ENCODE measurements around the gene PILRB.

PILRB gene

DNA sequence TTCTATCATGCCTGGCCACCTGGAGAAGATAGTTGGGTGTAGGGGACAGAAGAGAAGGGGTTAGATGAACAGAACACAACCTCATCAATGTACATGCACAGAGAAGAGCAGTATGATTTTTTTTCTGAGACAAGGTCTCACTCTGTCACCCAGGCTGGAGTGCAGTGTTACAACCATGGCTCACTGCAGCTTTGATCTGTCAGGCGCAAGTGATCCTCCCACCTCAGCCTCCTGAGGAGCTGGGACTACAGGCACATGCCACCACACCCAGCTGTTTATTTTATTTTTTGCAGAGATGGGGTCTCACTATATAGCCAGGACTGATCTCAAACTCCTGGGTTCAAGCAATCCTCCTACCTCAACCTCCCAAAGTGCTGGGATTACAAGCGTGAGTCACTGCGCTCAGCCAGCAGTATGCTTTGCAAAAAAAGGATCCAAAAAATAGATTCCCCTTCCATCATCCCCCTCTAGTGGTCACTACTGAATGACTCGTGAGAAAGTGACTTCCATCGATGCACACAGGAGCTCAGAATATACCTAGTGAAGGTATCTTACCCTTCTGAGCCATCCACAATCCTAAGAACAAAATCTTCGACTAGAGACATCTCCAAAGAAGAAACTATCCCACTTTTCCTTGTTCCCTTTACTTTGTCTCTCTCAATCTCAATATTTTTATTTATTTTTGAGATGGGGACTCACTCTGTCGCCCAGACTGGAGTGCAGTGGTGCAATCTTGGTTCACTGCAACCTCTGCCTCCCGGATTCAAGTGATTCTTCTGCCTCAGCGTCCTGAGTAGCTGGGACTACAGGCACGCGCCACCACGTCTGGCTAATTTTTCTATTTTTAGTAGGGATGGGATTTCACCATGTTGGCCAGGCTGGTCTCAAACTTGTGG lies 49.6 kb downstream of the PILRB start:
- Histone ChIP-seq H3K27ac (ENCODE audit: low read depth, low read length, severe bottlenecking) (peak overlapping the region; percentile 23), H3K4me3 (ENCODE audit: extremely low read depth, insufficient read depth, low read length, poor library complexity, severe bottlenecking) (no peak overlapping the region), H3K9me3 (ENCODE audit: control insufficient read depth, low read length) (no peaks in the 10 kb centered on the region), H3K4me1 (ENCODE audit: control insufficient read depth, insufficient read depth, low read length, poor library complexity, severe bottlenecking) (peaks cover 9% of the 10 kb centered on the region), H3K36me3 (ENCODE audit: control insufficient read depth, insufficient read depth, low read length) (no peaks in the 10 kb centered on the region)
- WGBS, 2 experiments (ENCODE audit: insufficient coverage in 2 of 2): 50 to 51% methylated on average over 9 to 12 of the region's 12 CpGs

DNA sequence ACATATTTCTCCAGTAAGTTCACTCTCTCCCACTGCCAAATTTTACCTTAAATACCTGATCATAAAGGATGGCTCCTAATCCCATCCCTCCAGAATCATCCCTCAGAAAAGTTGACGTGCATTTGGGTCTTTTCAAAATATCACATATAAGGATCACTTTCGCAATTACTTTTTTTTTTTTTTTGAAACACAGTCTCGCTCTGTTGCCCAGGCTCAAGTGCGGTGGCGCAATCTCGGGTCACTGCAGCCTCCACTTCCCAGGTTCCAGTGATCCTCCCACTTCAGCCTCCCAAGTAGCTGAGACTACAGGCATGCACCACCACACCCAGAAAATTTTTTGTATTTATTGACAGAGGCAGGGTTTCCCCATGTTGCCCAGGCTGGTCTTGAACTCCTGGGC lies 53.2 kb downstream of the PILRB start:
- H3K27ac ChIP-seq (ENCODE audit: low read depth, low read length, severe bottlenecking): no peak overlapping the region
- no peaks in the 10 kb centered on the region for H3K36me3 ChIP-seq (ENCODE audit: control insufficient read depth, insufficient read depth, low read length)
- H3K4me1 ChIP-seq (ENCODE audit: control insufficient read depth, insufficient read depth, low read length, poor library complexity, severe bottlenecking): peaks cover 9% of the 10 kb centered on the region
- WGBS, 2 experiments (ENCODE audit: insufficient coverage in 2 of 2): 81 to 83% methylated on average over 2 to 6 of the region's 6 CpGs
- no peak overlapping the region for H3K4me3 ChIP-seq (ENCODE audit: extremely low read depth, insufficient read depth, low read length, poor library complexity, severe bottlenecking)
- no peaks in the 10 kb centered on the region for H3K9me3 ChIP-seq (ENCODE audit: control insufficient read depth, low read length)

GRCh38 chr7:100413346-100413745 lies 55.4 kb downstream of the PILRB start:
- no peaks in the 10 kb centered on the region for H3K9me3 ChIP-seq (ENCODE audit: control insufficient read depth, low read length)
- no peaks in the 10 kb centered on the region for H3K4me1 ChIP-seq (ENCODE audit: control insufficient read depth, insufficient read depth, low read length, poor library complexity, severe bottlenecking)
- H3K4me3 ChIP-seq (ENCODE audit: extremely low read depth, insufficient read depth, low read length, poor library complexity, severe bottlenecking): no peak overlapping the region
- H3K27ac ChIP-seq (ENCODE audit: low read depth, low read length, severe bottlenecking): no peak overlapping the region
- no peaks in the 10 kb centered on the region for H3K36me3 ChIP-seq (ENCODE audit: control insufficient read depth, insufficient read depth, low read length)

GRCh38 chr7:100413889-100414288 lies 56.0 kb downstream of the PILRB start:
- no peaks in the 10 kb centered on the region for H3K4me1 ChIP-seq (ENCODE audit: control insufficient read depth, insufficient read depth, low read length, poor library complexity, severe bottlenecking)
- H3K36me3 ChIP-seq (ENCODE audit: control insufficient read depth, insufficient read depth, low read length): no peaks in the 10 kb centered on the region
- no peaks in the 10 kb centered on the region for H3K9me3 ChIP-seq (ENCODE audit: control insufficient read depth, low read length)
- WGBS, 2 experiments (ENCODE audit: insufficient coverage in 2 of 2): no CpG with 5 or more reads among the region's 1 CpG
- H3K27ac ChIP-seq (ENCODE audit: low read depth, low read length, severe bottlenecking): no peak overlapping the region
- H3K4me3 ChIP-seq (ENCODE audit: extremely low read depth, insufficient read depth, low read length, poor library complexity, severe bottlenecking): no peak overlapping the region

GRCh38 chr7:100415448-100415847 lies 57.5 kb downstream of the PILRB start:
- Histone ChIP-seq H3K4me3 (ENCODE audit: extremely low read depth, insufficient read depth, low read length, poor library complexity, severe bottlenecking) (no peak overlapping the region), H3K9me3 (ENCODE audit: control insufficient read depth, low read length) (no peaks in the 10 kb centered on the region), H3K4me1 (ENCODE audit: control insufficient read depth, insufficient read depth, low read length, poor library complexity, severe bottlenecking) (no peaks in the 10 kb centered on the region), H3K27ac (ENCODE audit: low read depth, low read length, severe bottlenecking) (no peak overlapping the region), H3K36me3 (ENCODE audit: control insufficient read depth, insufficient read depth, low read length) (no peaks in the 10 kb centered on the region)
- 90 to 92% methylated on average over 4 of the region's 5 CpGs for WGBS, 2 experiments (ENCODE audit: insufficient coverage in 2 of 2)
